Right lobe of liver (tissue), 6 donors: ENCODE results near the gene GREM2. TPM values are rescaled to one million over a fixed set of nuclear protein-coding genes. Genes with fewer than 3 reads are reported as not detected.

Experiments
- ATAC-seq, 4 donors: fragments of 200-7000 bp; cut with Tn5 transposase; one replicate each; pipeline ENCODE4 v1.9.1; 2020; ENCODE audit warnings: mild to moderate bottlenecking in 4 of 4, moderate library complexity in 4 of 4
- DNase-seq, 3 donors: peaks; one replicate each; pipeline ENCODE4 v3.0.0-alpha.2; 2020
- H3K27ac ChIP-seq, 3 donors: fragments of 200-600 bp; one replicate each; pipeline ENCODE4 v1.8.0; 2022
- H3K27me3 ChIP-seq, 2 donors: fragments of 200-600 bp; one replicate each; pipeline ENCODE4 v1.8.0; 2022
- H3K36me3 ChIP-seq, 4 donors: fragments of 200-600 bp; sonication (generic) in 1 of 4; one replicate each; pipeline versions ENCODE4 v1.5.1 to v1.8.0; 2017 to 2022; ENCODE audit warnings: control low read depth in 1 of 4
- H3K4me1 ChIP-seq, 4 donors: fragments of 200-600 bp; sonication (generic) in 1 of 4; one replicate each; pipeline versions ENCODE4 v1.5.1 to v1.8.0; 2017 to 2022; ENCODE audit warnings: control low read depth in 1 of 4
- H3K4me3 ChIP-seq, 3 donors: fragments of 200-600 bp; one replicate each; pipeline ENCODE4 v1.8.0; 2022
- H3K9me3 ChIP-seq, 4 donors: fragments of 200-600 bp; sonication (generic) in 1 of 4; one replicate each; pipeline versions ENCODE4 v1.5.1 to v1.8.0; 2017 to 2022; ENCODE audit warnings: control low read depth in 1 of 4
- CTCF ChIP-seq, 4 donors: fragments of 200-600 bp in 3 of 4; fragments of 450-650 bp in 1 of 4; IDR thresholded peaks; one replicate each; pipeline versions ENCODE4 v1.5.1 to v1.8.0; 2016 to 2022; ENCODE audit warnings: antibody characterized with exemption in 4 of 4, mild to moderate bottlenecking in 2 of 4
- POLR2A ChIP-seq: fragments of 450-650 bp; IDR thresholded peaks from one replicate; pipeline ENCODE4 v1.6.1; 2017; ENCODE audit warnings: antibody characterized with exemption, mild to moderate bottlenecking
- WGBS: methylation state at CpG from one replicate; pipeline ENCODE4 v1.1.6; 2018; ENCODE audit warnings: low coverage, low lambda C conversion rate; ENCODE audit not compliant: insufficient coverage; ENCODE audit errors: missing lambda C conversion rate; 5-methylcytosine and 5-hydroxymethylcytosine counted together
- intact Hi-C, 2 donors: fragments of 100-400 bp; cut with DNase I; formaldehyde crosslinking; loops; one replicate each; pipeline versions ENCODE4 v1.11.2 to v1.14.1; 2022
- total RNA-seq, 6 experiments: library from RNA; depleted of rRNA in 2 of 6; stranded (reverse); fragments of >200 nt in 2 of 6; fragmentation: NEBNext Ultra II Directional in 3 of 6; extraction: Animal tissue kit (Norgen Biotek cat#: 25700) in 3 of 6; gene quantifications; one replicate each; pipeline versions ENCODE4 v1.1.0 to v1.2.4, GENCODE V29; 2016 to 2023
- donor health status: DM: no; HTN: yes; CAD: no.
- donor health status: DM: no; HTN: no; CAD: no.
- donor health status: DM: no; HTN: no; CAD: no.
- donor health status: DM: no; HTN: yes; CAD: no.
- donor health status: DM: no; HTN: yes; CAD: no.

The GREM2 gene
- total RNA-seq, 6 experiments from 2014 or later = 5.1 to 27.4 (median 12.7) TPM

GRCh38 chr1:240591564-240591963 is 20.4 kb downstream of the GREM2 start:
- Histone ChIP-seq H3K4me1 (peaks cover 0 to 39% (median 5%) of the 10 kb centered on the region in 4 donors), H3K27me3 (no peaks in the 10 kb centered on the region), H3K4me3 (no peak overlapping the region), H3K36me3 (no peaks in the 10 kb centered on the region), H3K9me3 (no peaks in the 10 kb centered on the region), H3K27ac (peak overlapping the region in 1 of 3 donors; percentile 40)
- intact Hi-C loops = no loop called here
- ATAC-seq (peak in 3 of 4 donors; percentile 11 to 56 (median 25)), DNase-seq (peak in 1 of 3 donors; percentile 56)
- TF ChIP-seq POLR2A = no peak
- no peak for TF ChIP-seq CTCF (IDR thresholded peaks at IDR 0.05)
- 51% methylated on average over 3 of the region's 3 CpGs for WGBS

- TF ChIP-seq CTCF (IDR thresholded peaks at IDR 0.05) (no peak), POLR2A (no peak)
- ATAC-seq (peak in 1 of 4 donors; percentile 56), DNase-seq (no peak)
- H3K4me3 ChIP-seq = no peak overlapping the region
- peaks cover 0 to 36% (median 4%) of the 10 kb centered on the region in 4 donors for H3K4me1 ChIP-seq
- no peaks in the 10 kb centered on the region for H3K36me3 ChIP-seq
- H3K9me3 ChIP-seq = no peaks in the 10 kb centered on the region
- intact Hi-C loops = no loop called here
- H3K27ac ChIP-seq = peak overlapping the region in 1 of 3 donors; percentile 40
- WGBS = 70% methylated on average over 5 of the region's 5 CpGs
- no peaks in the 10 kb centered on the region for H3K27me3 ChIP-seq
Observed at GRCh38 chr1:240591078-240591477, 20.9 kb downstream of the GREM2 start.

GRCh38 chr1:240589585-240590110 is 22.3 kb downstream of the GREM2 start:
- ATAC-seq (peak; percentile 16 to 60 (median 24)), DNase-seq (no peak)
- Histone ChIP-seq H3K4me3 (no peak overlapping the region), H3K4me1 (peaks cover 0 to 24% (median 0%) of the 10 kb centered on the region in 4 donors), H3K27ac (no peak overlapping the region), H3K36me3 (no peaks in the 10 kb centered on the region), H3K9me3 (no peaks in the 10 kb centered on the region), H3K27me3 (no peaks in the 10 kb centered on the region)
- TF ChIP-seq CTCF (IDR thresholded peaks at IDR 0.05) (no peak), POLR2A (no peak)
- intact Hi-C loops = no loop called here
- 72% methylated on average over 5 of the region's 5 CpGs for WGBS

- Histone ChIP-seq H3K4me3 (no peak overlapping the region), H3K4me1 (peaks cover 0 to 11% (median 0%) of the 10 kb centered on the region in 4 donors), H3K27me3 (no peaks in the 10 kb centered on the region), H3K9me3 (no peaks in the 10 kb centered on the region), H3K36me3 (peaks cover 0 to 2% (median 0%) of the 10 kb centered on the region in 4 donors), H3K27ac (no peak overlapping the region)
- intact Hi-C loops = no loop called here
- ATAC-seq (no peak), DNase-seq (no peak)
- TF ChIP-seq POLR2A (no peak), CTCF (IDR thresholded peaks at IDR 0.05) (no peak)
- 81% methylated on average over 2 of the region's 2 CpGs for WGBS
Observed at GRCh38 chr1:240586006-240586405, 25.9 kb downstream of the GREM2 start.
